ENCODE results near the gene LNPEP. TPM values are rescaled to one million over a fixed set of nuclear protein-coding genes. Genes with fewer than 3 reads are reported as not detected.

Gene LNPEP
- total RNA-seq, 1 experiment from 2014 or later: 18.8 TPM

DNA sequence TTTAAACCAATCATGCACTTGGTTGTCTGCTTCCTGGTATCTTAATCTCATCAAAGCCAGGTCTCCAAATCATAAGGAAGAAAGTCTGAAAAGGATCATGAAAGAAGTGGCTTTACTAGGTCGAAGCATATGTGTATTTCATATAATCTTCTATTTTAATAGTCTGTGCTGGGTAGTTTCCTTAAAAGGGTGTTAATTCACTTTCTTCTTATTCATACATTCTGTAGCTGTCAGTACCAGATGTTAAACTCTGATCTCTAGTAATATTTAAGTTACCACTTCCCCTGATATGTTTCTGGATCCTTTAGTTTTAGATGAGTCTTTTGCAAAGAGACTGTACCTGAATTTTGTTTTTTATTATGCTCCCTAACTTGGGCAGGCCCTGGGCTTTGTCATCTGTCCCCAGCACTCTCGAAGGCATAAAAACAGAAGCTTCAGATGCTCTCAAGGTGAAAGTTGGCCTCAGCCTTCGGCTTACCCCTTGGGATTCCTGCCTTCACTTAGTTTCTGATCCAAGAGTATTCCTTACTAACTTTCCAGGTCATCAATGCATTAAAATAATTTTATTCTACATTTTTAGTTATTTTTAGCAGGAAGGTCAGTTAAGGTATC is 15.0 kb upstream of the LNPEP start:
- Histone ChIP-seq H2AFZ (no peak overlapping the region), H3K27ac (no peak overlapping the region), H3F3A (ENCODE audit: insufficient read depth, low read depth) (no peaks in the 10 kb centered on the region; the same call in 1 of the 2 replicates), H3K4me3 (no peak overlapping the region), H3K27me3 (ENCODE audit: insufficient read depth, low read depth) (no peaks in the 10 kb centered on the region), H3K4me2 (no peak overlapping the region), H3K9me2 (ENCODE audit: insufficient read depth) (no peaks in the 10 kb centered on the region), H3K9me3 (ENCODE audit: insufficient read depth, low read depth) (no peaks in the 10 kb centered on the region), H3K36me3 (ENCODE audit: low read depth) (no peaks in the 10 kb centered on the region), H3K4me1 (replicated peaks; ENCODE audit: insufficient read depth) (no peaks in the 10 kb centered on the region), H4K20me1 (ENCODE audit: insufficient read depth) (no peaks in the 10 kb centered on the region), H3K79me2 (ENCODE audit: low read depth) (no peaks in the 10 kb centered on the region)
- POLR2A ChIA-PET (ENCODE audit: unreplicated experiment): no interaction called here
- intact Hi-C loops (cut with micrococcal nuclease; ENCODE audit: unreplicated experiment): no loop called here
- BruUV-seq (replicated peaks): no TSS peak
- TF ChIP-seq, protein P1, sequence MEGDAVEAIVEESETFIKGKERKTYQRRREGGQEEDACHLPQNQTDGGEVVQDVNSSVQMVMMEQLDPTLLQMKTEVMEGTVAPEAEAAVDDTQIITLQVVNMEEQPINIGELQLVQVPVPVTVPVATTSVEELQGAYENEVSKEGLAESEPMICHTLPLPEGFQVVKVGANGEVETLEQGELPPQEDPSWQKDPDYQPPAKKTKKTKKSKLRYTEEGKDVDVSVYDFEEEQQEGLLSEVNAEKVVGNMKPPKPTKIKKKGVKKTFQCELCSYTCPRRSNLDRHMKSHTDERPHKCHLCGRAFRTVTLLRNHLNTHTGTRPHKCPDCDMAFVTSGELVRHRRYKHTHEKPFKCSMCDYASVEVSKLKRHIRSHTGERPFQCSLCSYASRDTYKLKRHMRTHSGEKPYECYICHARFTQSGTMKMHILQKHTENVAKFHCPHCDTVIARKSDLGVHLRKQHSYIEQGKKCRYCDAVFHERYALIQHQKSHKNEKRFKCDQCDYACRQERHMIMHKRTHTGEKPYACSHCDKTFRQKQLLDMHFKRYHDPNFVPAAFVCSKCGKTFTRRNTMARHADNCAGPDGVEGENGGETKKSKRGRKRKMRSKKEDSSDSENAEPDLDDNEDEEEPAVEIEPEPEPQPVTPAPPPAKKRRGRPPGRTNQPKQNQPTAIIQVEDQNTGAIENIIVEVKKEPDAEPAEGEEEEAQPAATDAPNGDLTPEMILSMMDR (conservative IDR thresholded peaks at IDR 0.05): no peak
- TF ChIP-seq EZH2 (IDR thresholded peaks at IDR 0.05; ENCODE audit: low read depth): no peak
- DNase-seq: no peak
- CTCF ChIA-PET: no interaction called here

DNA sequence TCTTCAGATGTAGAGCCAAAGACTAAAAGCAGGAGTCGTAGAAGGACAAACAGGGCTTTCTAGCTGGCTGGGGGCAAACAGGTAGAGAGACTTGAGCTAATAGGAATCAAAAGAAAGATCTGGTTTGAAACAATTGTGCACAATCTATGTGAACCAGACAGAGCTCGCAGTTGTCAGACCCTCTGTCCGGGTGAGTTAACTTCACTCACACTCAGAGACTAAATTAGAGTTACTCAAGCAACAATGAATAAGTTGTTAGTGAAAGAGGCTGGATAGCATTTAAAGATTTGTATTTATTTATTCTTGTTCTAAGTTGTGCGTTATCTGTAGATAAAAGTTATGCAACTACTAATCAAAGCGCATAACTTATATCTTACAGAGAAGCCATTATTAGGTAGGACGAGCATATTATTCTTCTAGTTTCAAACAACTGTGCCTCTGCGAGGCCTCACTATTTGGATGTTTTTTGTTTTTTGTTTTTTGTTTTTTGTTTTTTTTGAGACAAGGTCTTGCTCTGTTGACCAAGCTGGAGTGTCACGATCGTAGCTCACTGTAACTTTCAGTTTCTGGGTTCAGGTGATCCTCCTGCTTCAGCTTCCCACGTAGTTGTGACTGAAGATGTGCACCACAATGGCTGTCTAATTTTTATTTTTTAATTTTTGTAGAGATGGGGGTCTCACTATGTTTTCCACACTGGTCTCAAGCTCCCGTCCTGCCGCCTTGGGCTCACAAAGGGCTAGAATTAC is 13.2 kb upstream of the LNPEP start:
- intact Hi-C loops (cut with micrococcal nuclease; ENCODE audit: unreplicated experiment): no loop called here
- H3K36me3 ChIP-seq (ENCODE audit: low read depth): no peaks in the 10 kb centered on the region
- no peaks in the 10 kb centered on the region for H3K9me3 ChIP-seq (ENCODE audit: insufficient read depth, low read depth)
- no peak overlapping the region for H2AFZ ChIP-seq
- no peaks in the 10 kb centered on the region for H4K20me1 ChIP-seq (ENCODE audit: insufficient read depth)
- ChIA-PET POLR2A (ENCODE audit: unreplicated experiment) (no interaction called here), CTCF (no interaction called here)
- TF ChIP-seq, protein P1 (conservative IDR thresholded peaks at IDR 0.05): no peak
- no peak for TF ChIP-seq EZH2 (IDR thresholded peaks at IDR 0.05; ENCODE audit: low read depth)
- BruUV-seq (replicated peaks): no TSS peak
- H3F3A ChIP-seq (ENCODE audit: insufficient read depth, low read depth): no peaks in the 10 kb centered on the region; the same call in 1 of the 2 replicates
- H3K4me3 ChIP-seq: no peak overlapping the region
- H3K79me2 ChIP-seq (ENCODE audit: low read depth): no peaks in the 10 kb centered on the region
- no peak overlapping the region for H3K27ac ChIP-seq
- no peaks in the 10 kb centered on the region for H3K9me2 ChIP-seq (ENCODE audit: insufficient read depth)
- H3K27me3 ChIP-seq (ENCODE audit: insufficient read depth, low read depth): no peaks in the 10 kb centered on the region
- no peak overlapping the region for H3K4me2 ChIP-seq
- DNase-seq: no peak
- no peaks in the 10 kb centered on the region for H3K4me1 ChIP-seq (replicated peaks; ENCODE audit: insufficient read depth)

DNA sequence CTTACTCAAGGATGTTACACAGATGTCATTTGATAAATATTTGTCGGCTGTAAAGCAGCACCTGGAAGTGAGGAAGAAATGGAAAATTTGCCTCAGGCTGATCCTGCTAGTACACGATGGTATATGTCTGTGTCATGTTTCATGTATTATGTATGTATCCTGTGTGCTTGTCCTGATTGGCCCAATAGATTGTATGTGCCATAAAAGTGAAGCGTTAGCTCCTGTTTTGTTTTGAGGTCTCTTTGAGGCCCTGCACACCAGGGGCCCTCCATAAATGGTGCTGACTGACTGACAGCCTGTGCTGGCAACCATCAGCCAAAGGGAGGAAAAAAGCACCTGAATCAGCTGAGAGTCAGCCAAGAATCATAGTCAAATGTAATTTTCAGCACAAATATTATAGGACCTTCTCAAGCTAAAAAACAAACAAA is 11.8 kb upstream of the LNPEP start:
- BruUV-seq (replicated peaks): no TSS peak
- no peaks in the 10 kb centered on the region for H3K36me3 ChIP-seq (ENCODE audit: low read depth)
- TF ChIP-seq EZH2 (IDR thresholded peaks at IDR 0.05; ENCODE audit: low read depth): no peak
- TF ChIP-seq, protein P1 (conservative IDR thresholded peaks at IDR 0.05): no peak
- H3K9me2 ChIP-seq (ENCODE audit: insufficient read depth): no peaks in the 10 kb centered on the region
- H3K79me2 ChIP-seq (ENCODE audit: low read depth): no peaks in the 10 kb centered on the region
- no peaks in the 10 kb centered on the region; the same call in 1 of the 2 replicates for H3F3A ChIP-seq (ENCODE audit: insufficient read depth, low read depth)
- no peak overlapping the region for H3K27ac ChIP-seq
- DNase-seq: no peak
- H3K4me3 ChIP-seq: no peak overlapping the region
- H2AFZ ChIP-seq: no peak overlapping the region
- ChIA-PET CTCF (interaction anchor here (0.7 kb wide), 1 partner anchor 1434 kb away, joined by 10 read pairs; no protein-coding TSS in a partner anchor), POLR2A (ENCODE audit: unreplicated experiment) (interaction anchor here (1.1 kb wide), 1 partner anchor 10 kb away, joined by 15 read pairs; no protein-coding TSS in a partner anchor)
- no peaks in the 10 kb centered on the region for H3K4me1 ChIP-seq (replicated peaks; ENCODE audit: insufficient read depth)
- no peak overlapping the region for H3K4me2 ChIP-seq
- intact Hi-C loops (cut with micrococcal nuclease; ENCODE audit: unreplicated experiment): no loop called here
- H3K9me3 ChIP-seq (ENCODE audit: insufficient read depth, low read depth): no peaks in the 10 kb centered on the region
- no peaks in the 10 kb centered on the region for H3K27me3 ChIP-seq (ENCODE audit: insufficient read depth, low read depth)
- H4K20me1 ChIP-seq (ENCODE audit: insufficient read depth): no peaks in the 10 kb centered on the region
